ENCODE data around the gene EFHC2.

EFHC2 gene

DNA sequence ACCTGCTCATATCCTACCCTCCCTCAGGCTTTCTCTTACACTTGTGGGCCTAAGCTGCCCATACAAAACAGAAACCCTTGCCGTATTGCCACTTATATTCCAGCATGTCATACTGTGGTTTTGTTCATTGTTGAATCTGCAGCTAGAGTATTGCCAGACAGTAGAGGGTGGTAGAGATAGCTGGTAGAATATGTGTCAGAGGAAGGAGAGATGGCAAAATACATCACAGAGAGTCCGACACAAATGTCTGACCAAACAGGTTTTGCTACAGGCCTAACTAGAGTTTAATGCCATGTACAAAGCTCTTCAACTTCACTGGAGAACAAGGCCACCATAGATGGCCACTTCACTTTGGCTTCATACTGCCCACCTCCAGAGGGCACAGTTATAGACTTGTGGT lies 160.1 kb downstream of the EFHC2 start:
- Histone ChIP-seq H3K79me2 (ENCODE audit: control insufficient read depth, low read length) (no peaks in the 10 kb centered on the region), H3K27me3 (ENCODE audit: control insufficient read depth, low read length) (no peaks in the 10 kb centered on the region), H3K9me2 (replicated peaks; ENCODE audit: control insufficient read depth, low read length) (no peaks in the 10 kb centered on the region), H3F3A (ENCODE audit: control insufficient read depth, insufficient read depth) (no peaks in the 10 kb centered on the region), H3K27ac (ENCODE audit: low read depth, low read length) (no peak overlapping the region), H3K4me2 (ENCODE audit: low read length) (no peak overlapping the region), H3K4me1 (ENCODE audit: control insufficient read depth, low read length) (no peaks in the 10 kb centered on the region), H3K9me3 (ENCODE audit: control insufficient read depth, insufficient read depth, low read length) (no peaks in the 10 kb centered on the region), H4K20me1 (ENCODE audit: control insufficient read depth, insufficient read depth, low read depth, low read length) (no peaks in the 10 kb centered on the region), H3K36me3 (ENCODE audit: control insufficient read depth, low read length) (no peaks in the 10 kb centered on the region), H3K4me3 (ENCODE audit: low read length) (no peak overlapping the region)
- TF ChIP-seq EZH2phosphoT487 (IDR thresholded peaks at IDR 0.05; ENCODE audit: borderline replicate concordance, low read length): no peak
- TF ChIP-seq, protein P1, sequence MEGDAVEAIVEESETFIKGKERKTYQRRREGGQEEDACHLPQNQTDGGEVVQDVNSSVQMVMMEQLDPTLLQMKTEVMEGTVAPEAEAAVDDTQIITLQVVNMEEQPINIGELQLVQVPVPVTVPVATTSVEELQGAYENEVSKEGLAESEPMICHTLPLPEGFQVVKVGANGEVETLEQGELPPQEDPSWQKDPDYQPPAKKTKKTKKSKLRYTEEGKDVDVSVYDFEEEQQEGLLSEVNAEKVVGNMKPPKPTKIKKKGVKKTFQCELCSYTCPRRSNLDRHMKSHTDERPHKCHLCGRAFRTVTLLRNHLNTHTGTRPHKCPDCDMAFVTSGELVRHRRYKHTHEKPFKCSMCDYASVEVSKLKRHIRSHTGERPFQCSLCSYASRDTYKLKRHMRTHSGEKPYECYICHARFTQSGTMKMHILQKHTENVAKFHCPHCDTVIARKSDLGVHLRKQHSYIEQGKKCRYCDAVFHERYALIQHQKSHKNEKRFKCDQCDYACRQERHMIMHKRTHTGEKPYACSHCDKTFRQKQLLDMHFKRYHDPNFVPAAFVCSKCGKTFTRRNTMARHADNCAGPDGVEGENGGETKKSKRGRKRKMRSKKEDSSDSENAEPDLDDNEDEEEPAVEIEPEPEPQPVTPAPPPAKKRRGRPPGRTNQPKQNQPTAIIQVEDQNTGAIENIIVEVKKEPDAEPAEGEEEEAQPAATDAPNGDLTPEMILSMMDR (IDR thresholded peaks at IDR 0.05; ENCODE audit: low read depth, low read length, poor library complexity, severe bottlenecking): no peak

DNA sequence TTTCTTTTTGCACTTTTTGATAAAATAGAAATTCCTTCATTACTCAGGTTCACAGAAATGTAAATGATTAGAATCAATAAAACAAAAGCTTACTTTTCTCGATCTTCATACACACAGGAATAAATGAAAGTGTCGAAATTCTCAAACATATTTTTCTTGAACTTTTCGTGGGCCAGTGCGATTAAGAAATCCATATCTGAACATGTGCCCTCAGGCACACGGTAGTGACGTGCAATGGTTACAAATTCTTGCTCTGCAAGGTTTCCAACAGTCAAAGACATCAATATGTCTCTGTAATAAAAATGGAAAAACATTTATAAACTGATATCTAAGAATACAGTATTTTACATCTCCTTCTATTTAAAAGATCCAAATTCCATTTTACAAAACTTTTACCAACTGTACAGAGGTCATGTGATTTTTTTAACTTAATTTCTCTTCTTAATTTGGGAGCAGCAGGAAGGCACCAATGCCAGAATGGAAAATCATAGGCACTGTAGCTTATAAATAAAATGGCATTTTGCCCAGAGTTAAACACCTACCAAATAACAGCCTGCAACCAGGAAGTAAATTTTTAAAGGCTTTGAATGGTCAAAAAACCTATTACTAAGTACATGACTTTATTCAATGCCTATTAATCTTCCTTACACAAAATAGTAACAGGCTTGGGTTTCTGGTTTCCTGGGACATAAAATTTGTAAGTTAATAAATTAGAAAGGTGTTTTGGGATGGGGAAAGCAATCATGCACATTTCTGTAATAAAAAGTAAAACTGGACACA lies 165.0 kb downstream of the EFHC2 start:
- Histone ChIP-seq H3K79me2 (ENCODE audit: control insufficient read depth, low read length) (no peaks in the 10 kb centered on the region), H3K4me2 (ENCODE audit: low read length) (no peak overlapping the region)

DNA sequence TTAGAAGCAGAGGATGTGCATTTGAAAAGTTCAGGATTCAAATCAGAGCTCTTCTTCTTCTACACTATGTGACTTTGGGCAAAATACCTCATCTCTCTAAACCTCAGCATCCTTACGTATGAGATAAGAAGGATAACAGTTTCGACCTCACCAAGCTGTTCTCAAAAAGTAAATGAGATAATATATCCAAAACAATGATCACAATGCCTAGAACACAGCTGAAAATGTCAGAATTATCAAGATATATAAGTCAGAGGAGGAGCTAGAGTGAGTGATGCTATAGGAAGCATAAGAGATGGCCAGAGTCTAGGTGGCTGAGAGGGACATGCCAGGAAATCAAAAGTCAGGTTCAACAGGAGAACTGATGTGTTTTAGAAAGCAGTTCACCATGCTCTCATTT lies 168.0 kb downstream of the EFHC2 start:
- Histone ChIP-seq H3F3A (ENCODE audit: control insufficient read depth, insufficient read depth) (no peaks in the 10 kb centered on the region), H3K36me3 (ENCODE audit: control insufficient read depth, low read length) (no peaks in the 10 kb centered on the region), H3K4me2 (ENCODE audit: low read length) (no peak overlapping the region), H4K20me1 (ENCODE audit: control insufficient read depth, insufficient read depth, low read depth, low read length) (no peaks in the 10 kb centered on the region), H3K79me2 (ENCODE audit: control insufficient read depth, low read length) (no peaks in the 10 kb centered on the region), H3K9me3 (ENCODE audit: control insufficient read depth, insufficient read depth, low read length) (no peaks in the 10 kb centered on the region), H3K27ac (ENCODE audit: low read depth, low read length) (no peak overlapping the region), H3K4me3 (ENCODE audit: low read length) (no peak overlapping the region), H3K9me2 (replicated peaks; ENCODE audit: control insufficient read depth, low read length) (no peaks in the 10 kb centered on the region), H3K27me3 (ENCODE audit: control insufficient read depth, low read length) (no peaks in the 10 kb centered on the region), H3K4me1 (ENCODE audit: control insufficient read depth, low read length) (no peaks in the 10 kb centered on the region)
- TF ChIP-seq, protein P1 (IDR thresholded peaks at IDR 0.05; ENCODE audit: low read depth, low read length, poor library complexity, severe bottlenecking): no peak
- TF ChIP-seq EZH2phosphoT487 (IDR thresholded peaks at IDR 0.05; ENCODE audit: borderline replicate concordance, low read length): no peak

More for the DNA sequence above, 165.0 kb downstream of the EFHC2 start:
- Histone ChIP-seq H3K27me3 (ENCODE audit: control insufficient read depth, low read length) (no peaks in the 10 kb centered on the region), H3K9me3 (ENCODE audit: control insufficient read depth, insufficient read depth, low read length) (no peaks in the 10 kb centered on the region), H3K4me1 (ENCODE audit: control insufficient read depth, low read length) (no peaks in the 10 kb centered on the region), H4K20me1 (ENCODE audit: control insufficient read depth, insufficient read depth, low read depth, low read length) (no peaks in the 10 kb centered on the region), H3F3A (ENCODE audit: control insufficient read depth, insufficient read depth) (no peaks in the 10 kb centered on the region), H3K36me3 (ENCODE audit: control insufficient read depth, low read length) (no peaks in the 10 kb centered on the region), H3K4me3 (ENCODE audit: low read length) (no peak overlapping the region), H3K27ac (ENCODE audit: low read depth, low read length) (no peak overlapping the region), H3K9me2 (replicated peaks; ENCODE audit: control insufficient read depth, low read length) (no peaks in the 10 kb centered on the region)
- TF ChIP-seq EZH2phosphoT487 (IDR thresholded peaks at IDR 0.05; ENCODE audit: borderline replicate concordance, low read length): no peak
- TF ChIP-seq, protein P1 (IDR thresholded peaks at IDR 0.05; ENCODE audit: low read depth, low read length, poor library complexity, severe bottlenecking): no peak
